Testis (tissue), 3 donors: ENCODE data around the gene ASB2. TPM values are rescaled to one million over a fixed set of nuclear protein-coding genes. Genes with fewer than 3 reads are reported as not detected.

Source experiments
- DNase-seq: peaks from one replicate; pipeline ENCODE4 v3.0.0-alpha.2; 2019
- H3K27ac ChIP-seq, 2 donors: fragments of 200-600 bp; sonication (generic); one replicate each; pipeline ENCODE4 v1.5.1; 2019
- H3K27me3 ChIP-seq: fragments of 200-600 bp; sonication (generic); one replicate; pipeline ENCODE4 v1.5.1; 2019
- H3K36me3 ChIP-seq: fragments of 200-600 bp; sonication (generic); one replicate; pipeline ENCODE4 v1.5.1; 2017; ENCODE audit warnings: low read depth; ENCODE audit errors: missing control alignments
- H3K4me1 ChIP-seq: fragments of 200-600 bp; sonication (generic); one replicate; pipeline ENCODE4 v1.5.1; 2019
- H3K4me3 ChIP-seq, 2 donors: fragments of 200-600 bp; sonication (generic); one replicate each; pipeline ENCODE4 v1.5.1; 2017 to 2019
- H3K9me3 ChIP-seq: fragments of 200-600 bp; sonication (generic); one replicate; pipeline ENCODE4 v1.5.1; 2017
- POLR2A ChIP-seq: fragments of 450-650 bp; IDR thresholded peaks from one replicate; pipeline ENCODE4 v1.6.1; 2017; ENCODE audit warnings: antibody characterized with exemption, mild to moderate bottlenecking, moderate library complexity
- WGBS, 2 donors: methylation state at CpG; one replicate each; pipeline ENCODE4 v1.1.5; 2018; 5-methylcytosine and 5-hydroxymethylcytosine counted together
- intact Hi-C: fragments of 100-400 bp; cut with DNase I; formaldehyde crosslinking; loops from one replicate; pipeline ENCODE4 v1.15.1; 2023; ENCODE audit warnings: low total_unique reads
- polyA plus RNA-seq: library from polyadenylated mRNA; stranded (reverse); fragments of 350-450 nt; fragmentation: Illumina TruSeq; extraction: RNeasy Lipid Tissue Mini Kit (QIAGEN cat#74804); gene quantifications from one replicate; pipeline ENCODE4 v1.2.3, GENCODE V29; 2014; ENCODE audit warnings: low read depth, low replicate concordance; ENCODE audit not compliant: insufficient read depth
- total RNA-seq, 2 donors: library from RNA; depleted of rRNA; stranded (reverse); fragments of >200 nt; gene quantifications; one replicate each; pipeline ENCODE4 v1.2.3, GENCODE V29; 2016
- TF ChIP-seq, protein P1 (sequence below), 3 experiments: fragments of 450-650 bp in 2 of 3; fragments of 200-600 bp in 1 of 3; sonication (generic) in 1 of 3; IDR thresholded peaks; one replicate each; pipeline ENCODE4 v1.5.1; 2016 to 2019; ENCODE audit warnings: antibody characterized with exemption in 3 of 3, mild to moderate bottlenecking in 2 of 3, moderate library complexity in 1 of 3

Gene ASB2
- total and polyA plus RNA-seq, 3 donors from 2014 or later = 3.5 to 4.3 (median 3.7) TPM

DNA sequence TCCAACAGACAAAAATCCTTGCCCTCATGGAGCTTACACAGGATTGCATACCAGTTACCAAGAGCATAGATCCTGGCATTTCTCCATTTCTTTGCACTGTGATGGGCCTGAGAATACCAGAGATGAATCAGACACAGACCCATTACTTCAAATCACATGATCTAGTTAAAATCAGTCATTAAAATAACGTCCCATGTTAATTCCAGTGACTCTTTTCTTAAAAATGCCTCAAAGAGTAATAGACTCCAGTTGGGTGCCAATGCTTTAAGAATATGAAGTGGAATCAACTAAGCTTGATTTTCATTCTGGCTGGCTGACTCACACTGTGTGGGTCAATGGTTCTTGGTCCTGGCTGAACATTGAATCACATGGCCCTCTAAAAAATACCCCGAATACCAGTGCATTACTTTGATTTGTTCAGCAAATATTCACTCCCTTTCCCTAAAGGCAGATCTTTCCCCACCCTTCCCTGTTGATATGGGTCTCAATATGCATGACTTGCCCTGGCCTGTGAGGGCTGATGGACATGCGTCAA lies 11.0 kb downstream of the ASB2 start:
- TF ChIP-seq POLR2A = no peak
- TF ChIP-seq, protein P1, sequence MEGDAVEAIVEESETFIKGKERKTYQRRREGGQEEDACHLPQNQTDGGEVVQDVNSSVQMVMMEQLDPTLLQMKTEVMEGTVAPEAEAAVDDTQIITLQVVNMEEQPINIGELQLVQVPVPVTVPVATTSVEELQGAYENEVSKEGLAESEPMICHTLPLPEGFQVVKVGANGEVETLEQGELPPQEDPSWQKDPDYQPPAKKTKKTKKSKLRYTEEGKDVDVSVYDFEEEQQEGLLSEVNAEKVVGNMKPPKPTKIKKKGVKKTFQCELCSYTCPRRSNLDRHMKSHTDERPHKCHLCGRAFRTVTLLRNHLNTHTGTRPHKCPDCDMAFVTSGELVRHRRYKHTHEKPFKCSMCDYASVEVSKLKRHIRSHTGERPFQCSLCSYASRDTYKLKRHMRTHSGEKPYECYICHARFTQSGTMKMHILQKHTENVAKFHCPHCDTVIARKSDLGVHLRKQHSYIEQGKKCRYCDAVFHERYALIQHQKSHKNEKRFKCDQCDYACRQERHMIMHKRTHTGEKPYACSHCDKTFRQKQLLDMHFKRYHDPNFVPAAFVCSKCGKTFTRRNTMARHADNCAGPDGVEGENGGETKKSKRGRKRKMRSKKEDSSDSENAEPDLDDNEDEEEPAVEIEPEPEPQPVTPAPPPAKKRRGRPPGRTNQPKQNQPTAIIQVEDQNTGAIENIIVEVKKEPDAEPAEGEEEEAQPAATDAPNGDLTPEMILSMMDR (IDR thresholded peaks at IDR 0.05) = no peak
- H3K36me3 ChIP-seq = no peaks in the 10 kb centered on the region
- DNase-seq = no peak
- no peak overlapping the region for H3K27ac ChIP-seq
- H3K4me3 ChIP-seq = no peak overlapping the region
- WGBS, 2 donors = 69 to 84% methylated on average over 3 of the region's 3 CpGs
- H3K4me1 ChIP-seq = no peaks in the 10 kb centered on the region
- no peaks in the 10 kb centered on the region for H3K9me3 ChIP-seq
- intact Hi-C loops = no loop called here
- H3K27me3 ChIP-seq = no peaks in the 10 kb centered on the region

DNA sequence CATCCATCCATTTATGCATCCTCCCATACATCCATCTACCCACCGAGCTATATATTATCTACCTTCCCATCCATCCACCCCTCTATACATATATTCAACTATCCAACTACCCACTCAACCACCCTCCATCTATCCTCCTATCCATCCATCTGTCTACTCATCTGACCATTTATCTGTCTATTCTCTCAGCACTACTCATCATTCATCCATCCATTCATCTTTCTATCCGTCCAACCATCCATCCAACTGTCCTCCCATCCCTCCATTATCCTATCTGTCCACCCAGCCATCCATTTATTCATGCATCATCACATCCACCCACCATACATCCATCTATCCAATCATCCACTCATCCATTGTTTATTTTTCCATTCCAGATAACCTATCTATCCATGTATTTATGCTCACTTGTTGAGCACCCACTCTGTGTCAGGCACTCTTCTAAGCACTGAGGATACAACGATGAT lies 11.5 kb downstream of the ASB2 start:
- Histone ChIP-seq H3K4me3 (no peak overlapping the region), H3K9me3 (no peaks in the 10 kb centered on the region), H3K27me3 (no peaks in the 10 kb centered on the region), H3K4me1 (no peaks in the 10 kb centered on the region), H3K27ac (no peak overlapping the region), H3K36me3 (no peaks in the 10 kb centered on the region)
- intact Hi-C loops = no loop called here
- TF ChIP-seq POLR2A = no peak
- TF ChIP-seq, protein P1 (IDR thresholded peaks at IDR 0.05) = no peak
- DNase-seq = no peak
- 93 to 99% methylated on average over 3 of the region's 3 CpGs for WGBS, 2 donors

DNA sequence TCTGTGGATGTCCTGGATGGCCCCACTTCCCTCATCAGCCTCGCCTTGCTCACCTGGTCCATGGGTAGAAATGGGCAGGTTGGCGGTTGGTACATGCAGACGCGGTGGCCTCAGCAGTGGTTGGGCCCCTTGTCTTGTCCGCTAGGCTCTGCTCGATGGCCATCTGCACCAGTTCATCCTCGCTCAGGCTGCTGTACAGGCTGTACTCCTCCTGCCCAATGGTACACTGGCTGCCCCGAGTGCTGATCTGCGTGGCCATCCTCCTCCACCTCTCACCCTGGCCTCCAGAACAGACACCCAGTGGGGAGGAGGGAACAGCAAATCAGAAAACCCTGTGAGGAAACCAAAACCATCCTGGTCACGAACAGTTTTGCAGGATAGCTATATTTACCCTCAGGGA lies 12.1 kb downstream of the ASB2 start:
- intact Hi-C loops = no loop called here
- 92 to 94% methylated on average over 10 of the region's 10 CpGs for WGBS, 2 donors
- H3K36me3 ChIP-seq = no peaks in the 10 kb centered on the region
- no peak overlapping the region for H3K27ac ChIP-seq
- DNase-seq = no peak
- H3K9me3 ChIP-seq = no peaks in the 10 kb centered on the region
- no peak overlapping the region for H3K4me3 ChIP-seq
- no peaks in the 10 kb centered on the region for H3K4me1 ChIP-seq
- H3K27me3 ChIP-seq = no peaks in the 10 kb centered on the region
- TF ChIP-seq POLR2A = no peak
- TF ChIP-seq, protein P1 (IDR thresholded peaks at IDR 0.05) = no peak

DNA sequence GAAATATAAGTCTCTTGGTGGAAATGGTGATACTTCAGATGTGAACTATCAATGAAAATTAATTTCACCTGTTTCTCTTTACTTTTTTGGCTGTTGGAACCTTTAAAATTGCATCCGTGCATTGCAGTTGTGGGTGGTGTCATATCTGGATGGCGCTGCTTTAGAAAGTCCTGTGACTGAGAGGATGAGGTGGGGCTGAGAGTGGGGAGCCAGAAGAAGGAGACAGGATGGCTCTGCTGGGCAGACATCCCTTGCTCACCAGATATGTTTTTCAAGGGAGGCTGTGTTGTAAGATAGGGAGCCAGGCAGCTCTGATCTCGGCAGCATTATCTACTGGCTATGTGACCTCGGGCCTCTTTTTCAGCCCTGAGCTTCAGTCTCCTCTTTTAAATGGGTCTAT lies 12.7 kb downstream of the ASB2 start:
- no peak overlapping the region for H3K27ac ChIP-seq
- intact Hi-C loops = no loop called here
- WGBS, 2 donors = 71 to 87% methylated on average over 4 of the region's 4 CpGs
- H3K4me1 ChIP-seq = no peaks in the 10 kb centered on the region
- no peaks in the 10 kb centered on the region for H3K36me3 ChIP-seq
- no peak for DNase-seq
- H3K27me3 ChIP-seq = no peaks in the 10 kb centered on the region
- no peak for TF ChIP-seq POLR2A
- TF ChIP-seq, protein P1 (IDR thresholded peaks at IDR 0.05) = no peak
- H3K9me3 ChIP-seq = no peaks in the 10 kb centered on the region
- H3K4me3 ChIP-seq = no peak overlapping the region
